ENCODE data around the gene CCNK.

The CCNK gene

DNA sequence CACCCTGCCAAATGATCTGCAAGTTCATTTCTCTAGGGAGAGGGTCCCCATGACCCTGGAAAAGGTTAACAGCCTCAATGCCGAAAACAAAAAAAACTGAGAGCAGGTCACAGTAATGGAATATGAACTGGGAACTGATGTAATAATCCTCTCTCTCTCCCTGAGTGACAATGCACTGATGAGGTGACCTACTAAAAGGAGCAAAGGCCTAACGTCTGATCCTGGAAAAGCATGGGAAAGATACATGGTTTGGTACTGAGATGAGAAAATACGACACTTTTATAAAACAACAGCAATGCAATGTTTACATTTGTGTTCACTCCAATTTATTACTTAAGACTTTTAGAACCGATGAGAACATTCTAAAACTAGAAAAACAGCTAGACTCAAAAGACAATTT lies 28.2 kb upstream of the CCNK start:
- H3K27me3 ChIP-seq (ENCODE audit: insufficient read depth, low read depth): no peaks in the 10 kb centered on the region
- H3K27ac ChIP-seq: no peak overlapping the region
- H3K36me3 ChIP-seq (ENCODE audit: insufficient read depth): peaks cover 3% of the 10 kb centered on the region; the same call in 1 of the 2 replicates
- H4K20me1 ChIP-seq (ENCODE audit: insufficient read depth): no peaks in the 10 kb centered on the region
- H3K4me3 ChIP-seq (IDR thresholded peaks at IDR 0.05; ENCODE audit: insufficient read depth, low read depth, low read length): no peak overlapping the region
- H3K4me1 ChIP-seq (ENCODE audit: low read depth, poor library complexity, severe bottlenecking): no peaks in the 10 kb centered on the region
- H3K9ac ChIP-seq: no peak overlapping the region
- H3K4me2 ChIP-seq: no peak overlapping the region
- TF ChIP-seq, protein P1, sequence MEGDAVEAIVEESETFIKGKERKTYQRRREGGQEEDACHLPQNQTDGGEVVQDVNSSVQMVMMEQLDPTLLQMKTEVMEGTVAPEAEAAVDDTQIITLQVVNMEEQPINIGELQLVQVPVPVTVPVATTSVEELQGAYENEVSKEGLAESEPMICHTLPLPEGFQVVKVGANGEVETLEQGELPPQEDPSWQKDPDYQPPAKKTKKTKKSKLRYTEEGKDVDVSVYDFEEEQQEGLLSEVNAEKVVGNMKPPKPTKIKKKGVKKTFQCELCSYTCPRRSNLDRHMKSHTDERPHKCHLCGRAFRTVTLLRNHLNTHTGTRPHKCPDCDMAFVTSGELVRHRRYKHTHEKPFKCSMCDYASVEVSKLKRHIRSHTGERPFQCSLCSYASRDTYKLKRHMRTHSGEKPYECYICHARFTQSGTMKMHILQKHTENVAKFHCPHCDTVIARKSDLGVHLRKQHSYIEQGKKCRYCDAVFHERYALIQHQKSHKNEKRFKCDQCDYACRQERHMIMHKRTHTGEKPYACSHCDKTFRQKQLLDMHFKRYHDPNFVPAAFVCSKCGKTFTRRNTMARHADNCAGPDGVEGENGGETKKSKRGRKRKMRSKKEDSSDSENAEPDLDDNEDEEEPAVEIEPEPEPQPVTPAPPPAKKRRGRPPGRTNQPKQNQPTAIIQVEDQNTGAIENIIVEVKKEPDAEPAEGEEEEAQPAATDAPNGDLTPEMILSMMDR (conservative IDR thresholded peaks at IDR 0.05; ENCODE audit: low read depth, low read length): no peak
- H3K79me2 ChIP-seq (ENCODE audit: insufficient read depth, low read depth): no peaks in the 10 kb centered on the region
- no peak overlapping the region for H2AFZ ChIP-seq (ENCODE audit: low read depth)

DNA sequence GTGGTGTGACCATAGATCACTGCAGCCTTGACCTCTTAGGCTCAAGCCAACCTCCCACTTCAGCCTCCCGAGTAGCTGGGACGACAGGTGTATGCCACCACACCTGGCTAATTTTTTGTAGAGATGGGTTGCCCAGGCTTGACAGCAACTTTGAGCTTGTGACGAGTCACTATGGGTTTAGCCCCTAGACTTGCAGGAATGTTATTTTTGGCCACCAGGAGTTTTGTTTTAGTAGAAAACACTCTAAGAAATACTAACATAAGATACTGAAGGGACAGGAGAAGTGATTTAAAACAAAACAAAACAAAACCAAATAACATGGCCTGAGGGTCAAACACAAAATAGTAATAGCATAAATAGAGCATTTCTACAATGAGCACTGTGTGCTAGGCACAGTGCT lies 27.0 kb upstream of the CCNK start:
- Histone ChIP-seq H4K20me1 (ENCODE audit: insufficient read depth) (no peaks in the 10 kb centered on the region), H3K9ac (no peak overlapping the region), H2AFZ (ENCODE audit: low read depth) (no peak overlapping the region), H3K4me2 (no peak overlapping the region), H3K79me2 (ENCODE audit: insufficient read depth, low read depth) (no peaks in the 10 kb centered on the region), H3K4me1 (ENCODE audit: low read depth, poor library complexity, severe bottlenecking) (no peaks in the 10 kb centered on the region), H3K27ac (no peak overlapping the region), H3K27me3 (ENCODE audit: insufficient read depth, low read depth) (no peaks in the 10 kb centered on the region), H3K4me3 (IDR thresholded peaks at IDR 0.05; ENCODE audit: insufficient read depth, low read depth, low read length) (no peak overlapping the region), H3K36me3 (ENCODE audit: insufficient read depth) (peaks cover 3% of the 10 kb centered on the region; the same call in 1 of the 2 replicates)
- TF ChIP-seq, protein P1 (conservative IDR thresholded peaks at IDR 0.05; ENCODE audit: low read depth, low read length): no peak

DNA sequence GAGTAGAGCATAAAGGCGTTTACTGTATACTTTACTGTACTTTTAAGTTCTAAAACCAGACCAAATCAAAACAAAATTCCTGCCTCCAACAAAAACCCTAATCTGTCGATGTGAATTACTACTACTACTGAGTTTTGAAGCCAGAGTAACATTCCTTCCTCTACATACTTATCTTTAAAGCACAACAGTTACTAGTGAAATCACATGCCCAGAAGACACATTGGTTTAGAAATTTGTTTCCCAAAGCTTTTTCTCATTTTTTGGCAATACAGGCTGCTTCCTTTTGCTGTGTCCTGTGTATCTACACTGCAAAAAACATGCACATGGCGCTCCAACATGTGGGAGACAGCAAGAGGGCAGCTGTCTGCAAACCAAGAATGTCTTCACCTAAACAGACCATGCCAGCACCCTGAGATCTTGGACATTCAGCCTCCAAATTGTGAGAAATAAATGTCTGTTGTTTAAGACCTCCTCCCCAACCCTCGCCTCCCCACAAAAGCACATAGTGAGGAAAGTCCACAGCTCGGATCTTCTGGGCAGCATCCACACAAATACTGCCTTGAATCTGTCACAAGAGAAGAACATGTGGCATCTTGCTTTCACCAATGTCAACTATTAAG lies 21.6 kb upstream of the CCNK start:
- Histone ChIP-seq H3K4me2 (no peak overlapping the region), H3K4me3 (IDR thresholded peaks at IDR 0.05; ENCODE audit: insufficient read depth, low read depth, low read length) (no peak overlapping the region), H3K36me3 (ENCODE audit: insufficient read depth) (peaks cover 3% of the 10 kb centered on the region), H3K79me2 (ENCODE audit: insufficient read depth, low read depth) (no peaks in the 10 kb centered on the region), H3K27me3 (ENCODE audit: insufficient read depth, low read depth) (no peaks in the 10 kb centered on the region), H4K20me1 (ENCODE audit: insufficient read depth) (no peaks in the 10 kb centered on the region), H3K9ac (no peak overlapping the region), H3K4me1 (ENCODE audit: low read depth, poor library complexity, severe bottlenecking) (no peaks in the 10 kb centered on the region), H3K27ac (no peak overlapping the region), H2AFZ (ENCODE audit: low read depth) (no peak overlapping the region)
- TF ChIP-seq, protein P1 (conservative IDR thresholded peaks at IDR 0.05; ENCODE audit: low read depth, low read length): no peak

DNA sequence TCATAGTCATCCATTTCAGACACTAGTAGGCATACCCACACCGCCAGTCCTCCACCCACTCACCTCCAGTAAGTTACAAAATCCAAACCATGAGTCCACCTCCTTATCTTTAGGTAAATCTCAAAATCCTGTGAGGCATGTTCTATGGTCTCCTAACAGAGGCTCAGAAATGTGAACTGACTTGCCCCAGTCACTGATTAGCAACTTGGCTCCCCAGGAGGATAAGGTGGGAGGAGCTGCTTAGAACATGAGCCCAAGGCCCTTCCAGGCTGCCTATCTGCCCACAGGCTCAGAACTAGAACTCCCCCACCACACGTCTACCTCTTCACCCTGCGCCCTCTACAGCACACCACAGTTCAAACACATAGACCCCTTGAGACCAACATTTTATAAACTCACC lies 20.4 kb upstream of the CCNK start:
- peaks cover 3% of the 10 kb centered on the region for H3K36me3 ChIP-seq (ENCODE audit: insufficient read depth)
- TF ChIP-seq, protein P1 (conservative IDR thresholded peaks at IDR 0.05; ENCODE audit: low read depth, low read length): no peak

More for the DNA sequence above, 20.4 kb upstream of the CCNK start:
- Histone ChIP-seq H3K4me2 (no peak overlapping the region), H4K20me1 (ENCODE audit: insufficient read depth) (no peaks in the 10 kb centered on the region), H3K4me3 (IDR thresholded peaks at IDR 0.05; ENCODE audit: insufficient read depth, low read depth, low read length) (no peak overlapping the region), H3K9ac (no peak overlapping the region), H3K4me1 (ENCODE audit: low read depth, poor library complexity, severe bottlenecking) (no peaks in the 10 kb centered on the region), H3K27me3 (ENCODE audit: insufficient read depth, low read depth) (no peaks in the 10 kb centered on the region), H3K27ac (no peak overlapping the region), H3K79me2 (ENCODE audit: insufficient read depth, low read depth) (no peaks in the 10 kb centered on the region), H2AFZ (ENCODE audit: low read depth) (no peak overlapping the region)
